RWPE2 (cell line): ENCODE results near the gene SLC43A2.
A peak's percentile ranks its signal among the peaks of the same experiment; 100 is the strongest.
"Not testable (repeated sequence)": the region's sequence is repeated elsewhere in the genome, so short reads cannot be mapped to it uniquely, and the experiment has no call there.

ENCODE experiments used
- ATAC-seq: fragments of 200-7000 bp; cut with Tn5 transposase; 3 replicates; pipeline ENCODE4 v1.9.1; 2021; ENCODE audit warnings: low read depth
- DNase-seq: peaks from one replicate; pipeline ENCODE4 v3.0.0-alpha.2; 2020; ENCODE audit warnings: low spot score
- H3K27ac ChIP-seq: fragments of 450-650 bp; 2 replicates; pipeline ENCODE4 v1.5.1; 2017; ENCODE audit warnings: mild to moderate bottlenecking; ENCODE audit not compliant: poor library complexity, severe bottlenecking
- H3K27me3 ChIP-seq: fragments of 250-450 bp; sonication (Bioruptor Pico); 2 replicates; pipeline ENCODE4 v1.5.1; 2021; ENCODE audit warnings: mild to moderate bottlenecking, moderate library complexity; ENCODE audit not compliant: insufficient read depth, poor library complexity, severe bottlenecking
- H3K36me3 ChIP-seq: fragments of 250-450 bp; sonication (Bioruptor Pico); 2 replicates; pipeline ENCODE4 v1.5.1; 2020; ENCODE audit warnings: low read depth, mild to moderate bottlenecking, moderate library complexity
- H3K4me1 ChIP-seq: fragments of 250-450 bp; sonication (Bioruptor Pico); 2 replicates; pipeline ENCODE4 v1.5.1; 2021; ENCODE audit warnings: mild to moderate bottlenecking, moderate library complexity; ENCODE audit not compliant: insufficient read depth, poor library complexity, severe bottlenecking
- H3K4me3 ChIP-seq: fragments of 250-450 bp; sonication (Bioruptor Pico); 2 replicates; pipeline ENCODE4 v1.5.1; 2021; ENCODE audit warnings: mild to moderate bottlenecking, moderate library complexity; ENCODE audit not compliant: severe bottlenecking
- H3K9me3 ChIP-seq: fragments of 250-450 bp; sonication (Bioruptor Pico); 2 replicates; pipeline ENCODE4 v1.5.1; 2021; ENCODE audit warnings: mild to moderate bottlenecking, moderate library complexity; ENCODE audit not compliant: severe bottlenecking
- TF ChIP-seq, protein P1 (sequence below): fragments of 450-650 bp; IDR thresholded peaks from one replicate; pipeline ENCODE4 v1.5.1; 2017; ENCODE audit warnings: mild to moderate bottlenecking, moderate library complexity; ENCODE audit not compliant: poor library complexity, severe bottlenecking

The SLC43A2 gene

DNA sequence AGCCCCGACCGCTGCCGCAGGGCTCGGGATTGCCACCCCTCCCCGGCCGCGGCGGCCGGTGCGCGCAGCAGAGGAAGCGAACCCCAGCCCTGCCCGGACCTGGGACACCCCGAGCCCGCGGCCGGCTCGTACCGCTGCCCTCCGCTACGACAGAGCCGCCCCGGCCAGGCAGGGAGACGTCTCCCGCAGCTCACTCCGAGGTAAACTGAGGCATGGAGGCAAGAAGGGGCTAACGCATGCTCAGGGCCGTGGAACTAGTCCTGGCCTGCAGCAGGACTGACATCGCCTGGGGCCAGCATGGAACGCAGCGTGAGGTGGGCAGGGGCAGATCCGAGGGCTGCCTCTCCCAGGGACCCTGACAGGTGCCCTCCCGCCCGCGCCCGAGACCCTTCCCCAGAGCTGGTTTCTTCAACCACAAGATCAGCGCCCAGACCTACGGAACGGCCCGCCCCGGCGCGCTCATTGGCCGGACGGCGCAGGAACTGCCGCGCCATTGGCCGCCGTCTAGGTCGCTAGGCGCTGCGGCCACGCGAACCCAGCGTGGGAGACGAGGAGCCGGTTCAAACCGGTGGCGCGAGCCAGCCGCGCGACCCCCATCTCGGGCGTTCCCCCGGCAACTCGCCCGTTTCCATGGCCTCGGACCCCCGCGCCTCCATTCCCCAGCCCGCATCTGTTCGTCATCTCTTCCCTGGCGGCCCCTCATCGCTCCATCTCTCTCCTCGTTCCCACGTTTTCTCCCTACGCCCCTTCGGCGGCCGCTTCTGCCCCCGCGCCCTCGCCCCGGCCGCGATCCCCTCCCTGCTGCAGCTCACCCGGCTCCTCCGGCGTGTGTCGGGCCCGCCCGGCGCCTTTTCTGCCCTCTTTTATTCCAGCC is at the start of gene SLC43A2:
TSS of gene SLC43A2 (minus strand) at position 853 of the 874 bp plus-strand sequence. CDS start 960 bp downstream, outside the sequence.
- DNase-seq (no peak), ATAC-seq (peak; percentile 84)
- H3K9me3 ChIP-seq = no peaks in the 10 kb centered on the region
- H3K4me3 ChIP-seq = peak within 1 kb of the TSS; percentile 56
- H3K27ac ChIP-seq = peak within 1 kb of the TSS; percentile 67
- peaks cover 9% of the 10 kb centered on the region; the same call in 1 of the 2 replicates for H3K36me3 ChIP-seq
- TF ChIP-seq, protein P1, sequence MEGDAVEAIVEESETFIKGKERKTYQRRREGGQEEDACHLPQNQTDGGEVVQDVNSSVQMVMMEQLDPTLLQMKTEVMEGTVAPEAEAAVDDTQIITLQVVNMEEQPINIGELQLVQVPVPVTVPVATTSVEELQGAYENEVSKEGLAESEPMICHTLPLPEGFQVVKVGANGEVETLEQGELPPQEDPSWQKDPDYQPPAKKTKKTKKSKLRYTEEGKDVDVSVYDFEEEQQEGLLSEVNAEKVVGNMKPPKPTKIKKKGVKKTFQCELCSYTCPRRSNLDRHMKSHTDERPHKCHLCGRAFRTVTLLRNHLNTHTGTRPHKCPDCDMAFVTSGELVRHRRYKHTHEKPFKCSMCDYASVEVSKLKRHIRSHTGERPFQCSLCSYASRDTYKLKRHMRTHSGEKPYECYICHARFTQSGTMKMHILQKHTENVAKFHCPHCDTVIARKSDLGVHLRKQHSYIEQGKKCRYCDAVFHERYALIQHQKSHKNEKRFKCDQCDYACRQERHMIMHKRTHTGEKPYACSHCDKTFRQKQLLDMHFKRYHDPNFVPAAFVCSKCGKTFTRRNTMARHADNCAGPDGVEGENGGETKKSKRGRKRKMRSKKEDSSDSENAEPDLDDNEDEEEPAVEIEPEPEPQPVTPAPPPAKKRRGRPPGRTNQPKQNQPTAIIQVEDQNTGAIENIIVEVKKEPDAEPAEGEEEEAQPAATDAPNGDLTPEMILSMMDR = no peak
- no peaks in the 10 kb centered on the region for H3K4me1 ChIP-seq
- no peaks in the 10 kb centered on the region for H3K27me3 ChIP-seq

DNA sequence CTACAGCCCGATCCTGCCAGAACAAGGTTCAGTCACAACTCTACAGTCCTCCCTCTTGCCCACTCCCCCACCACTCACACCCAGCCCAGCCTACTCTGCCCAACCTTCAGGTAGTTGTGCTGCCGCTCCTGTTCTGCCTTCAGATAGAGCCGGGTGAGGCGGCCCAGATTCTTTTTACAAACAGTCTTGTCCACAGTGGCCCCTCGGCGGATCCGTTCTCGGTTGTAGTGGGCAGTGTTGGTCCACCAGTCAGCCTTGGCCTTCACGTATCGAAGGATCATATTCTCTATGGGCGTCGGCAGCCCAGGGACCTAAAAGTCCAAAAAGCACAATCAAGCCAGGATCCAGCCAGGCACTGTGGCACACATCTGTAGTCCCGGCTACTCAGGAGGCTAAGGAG is 47.8 kb upstream of the SLC43A2 start:
- Histone ChIP-seq H3K27ac (no peak overlapping the region), H3K4me3 (no peak overlapping the region), H3K27me3 (no peaks in the 10 kb centered on the region), H3K4me1 (no peaks in the 10 kb centered on the region), H3K36me3 (peaks cover 97% of the 10 kb centered on the region), H3K9me3 (no peaks in the 10 kb centered on the region)
- TF ChIP-seq, protein P1 = no peak
- ATAC-seq (no peak), DNase-seq (no peak)

DNA sequence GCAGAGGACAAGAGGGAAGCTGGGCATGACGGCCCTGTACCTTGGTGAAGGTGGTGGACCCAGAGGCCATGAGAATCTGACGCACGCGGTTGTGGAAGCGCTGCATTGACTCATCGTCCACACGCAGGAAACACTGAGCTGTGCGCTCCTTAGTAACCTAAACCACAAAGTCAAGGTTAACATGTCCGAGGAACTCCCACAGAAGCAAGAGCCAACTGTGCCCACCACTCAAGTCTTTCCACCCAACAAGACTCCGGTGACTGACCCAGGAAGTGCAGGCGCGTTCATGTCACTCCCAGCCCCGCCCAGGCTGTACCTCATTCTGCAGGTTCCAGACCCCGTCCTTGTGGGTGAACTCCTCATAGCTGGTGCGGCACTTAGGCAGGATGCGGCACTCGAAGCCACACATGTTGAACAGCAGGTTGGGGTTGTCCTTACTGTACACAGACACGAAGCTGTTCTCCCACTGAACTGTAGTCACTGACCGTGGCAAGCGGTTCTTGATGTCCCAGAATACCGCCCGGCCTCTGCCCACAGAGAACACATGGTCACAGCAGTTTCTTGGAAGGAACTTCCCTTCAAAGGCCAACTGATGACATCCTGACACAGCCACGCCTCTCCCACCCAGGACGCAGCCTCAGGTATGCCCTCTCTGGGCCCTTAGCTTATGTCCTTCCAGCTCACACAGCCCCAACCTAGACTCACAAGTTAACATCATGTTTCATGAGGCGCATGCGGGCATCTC is 44.6 kb upstream of the SLC43A2 start:
- TF ChIP-seq, protein P1 = no peak
- peaks cover 98% of the 10 kb centered on the region for H3K36me3 ChIP-seq
- no peaks in the 10 kb centered on the region for H3K27me3 ChIP-seq
- ATAC-seq (no peak), DNase-seq (no peak)
- no peaks in the 10 kb centered on the region for H3K9me3 ChIP-seq
- no peak overlapping the region for H3K27ac ChIP-seq
- H3K4me1 ChIP-seq = no peaks in the 10 kb centered on the region
- no peak overlapping the region for H3K4me3 ChIP-seq

DNA sequence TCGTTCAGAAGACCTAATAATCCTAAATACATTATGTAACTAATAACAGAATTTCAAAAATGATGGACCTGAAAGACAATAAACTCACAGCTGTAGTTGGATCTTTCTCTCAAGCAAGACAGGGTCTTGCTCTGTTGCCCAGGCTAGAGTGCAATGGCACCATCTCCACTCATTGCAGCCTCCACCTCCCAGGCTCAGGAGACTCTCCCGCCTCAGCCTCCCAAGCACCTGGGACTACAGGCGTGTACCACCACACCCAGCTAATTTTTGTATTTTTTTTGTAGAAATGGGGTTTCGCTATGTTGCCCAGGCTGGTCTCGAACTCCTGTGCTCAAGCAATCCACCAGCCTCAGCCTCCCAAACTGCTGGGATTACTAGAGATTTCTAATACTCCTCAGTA is 35.3 kb upstream of the SLC43A2 start:
- not testable (repeated sequence) for H3K9me3 ChIP-seq, H3K4me3 ChIP-seq, H3K27ac ChIP-seq, DNase-seq, H3K27me3 ChIP-seq, H3K4me1 ChIP-seq, ATAC-seq
- H3K36me3 ChIP-seq = peaks cover 89% of the 10 kb centered on the region

DNA sequence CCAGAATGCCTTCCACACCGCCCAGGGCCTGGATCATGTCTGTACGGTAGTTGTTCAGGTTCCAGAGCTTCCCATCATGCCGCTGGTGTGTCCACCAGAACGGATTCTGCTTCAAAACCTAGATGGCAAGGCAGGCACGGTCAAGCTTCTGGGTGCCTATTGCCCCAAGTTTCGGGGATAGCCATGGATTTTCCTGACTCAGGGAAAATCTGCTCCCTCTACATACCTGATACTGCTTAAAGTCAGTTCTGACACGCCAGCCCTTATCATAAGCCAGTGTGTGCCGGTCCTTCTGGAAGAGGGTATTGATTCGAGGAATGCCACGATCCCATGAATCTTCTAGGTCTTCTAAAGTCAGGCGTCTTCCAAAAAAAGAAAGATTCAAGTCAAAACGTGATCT is 32.4 kb upstream of the SLC43A2 start:
- Histone ChIP-seq H3K4me3 (no peak overlapping the region), H3K36me3 (peaks cover 89% of the 10 kb centered on the region)

More for the DNA sequence above, 32.4 kb upstream of the SLC43A2 start:
- Histone ChIP-seq H3K9me3 (no peaks in the 10 kb centered on the region), H3K27me3 (no peaks in the 10 kb centered on the region), H3K4me1 (no peaks in the 10 kb centered on the region), H3K27ac (no peak overlapping the region)
- TF ChIP-seq, protein P1 = no peak
- ATAC-seq = no peak
- DNase-seq = no peak
